ENCODE results near the gene SPTBN1. TPM values are rescaled to one million over a fixed set of nuclear protein-coding genes. Genes with fewer than 3 reads are reported as not detected.

Gene SPTBN1
- total RNA-seq, 1 donor from 2014 or later = 320 TPM

DNA sequence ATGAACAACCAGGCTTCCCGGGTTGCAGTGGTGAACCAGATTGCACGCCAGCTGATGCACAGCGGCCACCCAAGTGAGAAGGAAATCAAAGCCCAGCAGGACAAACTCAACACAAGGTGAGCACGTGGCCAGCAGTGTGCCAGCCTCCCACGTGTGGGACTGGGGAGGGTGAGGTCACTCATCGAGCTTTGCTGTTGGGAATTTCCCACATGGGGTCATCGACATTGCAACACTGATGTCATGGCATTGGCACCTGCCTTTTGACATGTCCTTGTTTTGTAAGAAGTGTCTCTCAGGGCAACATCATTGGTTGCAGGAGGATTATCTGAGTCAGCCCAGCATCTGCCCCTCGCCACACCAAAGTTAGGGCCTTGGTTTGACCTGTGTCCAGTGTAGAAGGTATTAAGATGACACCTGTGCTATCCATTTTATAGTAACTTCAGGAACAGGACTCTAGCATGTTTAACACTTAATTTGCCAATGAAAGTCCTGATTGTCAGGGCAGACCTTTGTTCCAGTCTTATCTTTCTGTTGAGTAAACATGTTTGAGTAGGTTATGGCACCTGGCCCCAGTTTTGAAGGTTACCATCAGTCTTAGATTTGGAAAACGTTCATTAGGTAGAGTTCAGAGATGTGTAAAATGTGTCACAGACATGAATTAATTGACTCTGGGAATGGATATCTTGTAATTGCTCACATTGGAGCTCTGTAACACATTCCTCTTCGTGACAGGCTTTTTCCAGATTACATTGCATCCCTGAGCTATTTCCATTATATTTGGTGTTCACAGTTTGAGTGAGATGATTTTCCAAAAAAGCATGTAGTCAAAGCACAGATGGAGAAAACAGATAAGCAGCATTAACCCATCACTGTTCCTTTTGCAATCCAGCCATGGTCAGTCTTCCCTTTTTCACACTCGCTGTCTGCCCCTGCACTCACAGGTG lies 174.1 kb downstream of the SPTBN1 start:
- no peak for DNase-seq (ENCODE audit: low spot score)

DNA sequence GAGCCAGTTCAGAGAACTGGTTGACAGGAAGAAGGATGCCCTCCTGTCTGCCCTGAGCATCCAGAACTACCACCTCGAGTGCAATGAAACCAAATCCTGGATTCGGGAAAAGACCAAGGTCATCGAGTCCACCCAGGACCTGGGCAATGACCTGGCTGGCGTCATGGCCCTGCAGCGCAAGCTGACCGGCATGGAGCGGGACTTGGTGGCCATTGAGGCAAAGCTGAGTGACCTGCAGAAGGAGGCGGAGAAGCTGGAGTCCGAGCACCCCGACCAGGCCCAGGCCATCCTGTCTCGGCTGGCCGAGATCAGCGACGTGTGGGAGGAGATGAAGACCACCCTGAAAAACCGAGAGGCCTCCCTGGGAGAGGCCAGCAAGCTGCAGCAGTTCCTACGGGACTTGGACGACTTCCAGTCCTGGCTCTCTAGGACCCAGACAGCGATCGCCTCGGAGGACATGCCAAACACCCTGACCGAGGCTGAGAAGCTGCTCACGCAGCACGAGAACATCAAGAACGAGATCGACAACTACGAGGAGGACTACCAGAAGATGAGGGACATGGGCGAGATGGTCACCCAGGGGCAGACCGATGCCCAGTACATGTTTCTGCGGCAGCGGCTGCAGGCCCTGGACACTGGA lies 174.9 kb downstream of the SPTBN1 start:
- DNase-seq (ENCODE audit: low spot score) = no peak

DNA sequence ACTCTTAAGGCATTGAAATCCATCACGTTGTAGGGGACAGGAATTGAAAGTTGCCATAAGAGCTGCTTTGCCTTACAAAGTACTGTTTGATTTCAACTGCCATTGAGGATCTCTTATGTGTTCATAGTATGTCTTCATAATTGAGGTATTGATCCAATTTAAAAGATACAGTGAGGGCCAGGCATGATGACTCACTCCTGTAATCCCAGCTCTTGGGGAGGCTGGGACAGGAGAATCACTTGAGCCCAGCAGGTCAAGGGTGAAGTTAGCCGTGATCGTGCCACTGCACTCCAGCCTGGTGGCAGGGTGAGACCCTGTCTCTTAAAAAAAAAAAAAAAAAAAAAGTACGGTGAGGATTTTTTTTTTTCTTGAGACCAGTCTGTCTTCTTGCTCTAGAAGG lies 175.6 kb downstream of the SPTBN1 start:
- no peak for DNase-seq (ENCODE audit: low spot score)

DNA sequence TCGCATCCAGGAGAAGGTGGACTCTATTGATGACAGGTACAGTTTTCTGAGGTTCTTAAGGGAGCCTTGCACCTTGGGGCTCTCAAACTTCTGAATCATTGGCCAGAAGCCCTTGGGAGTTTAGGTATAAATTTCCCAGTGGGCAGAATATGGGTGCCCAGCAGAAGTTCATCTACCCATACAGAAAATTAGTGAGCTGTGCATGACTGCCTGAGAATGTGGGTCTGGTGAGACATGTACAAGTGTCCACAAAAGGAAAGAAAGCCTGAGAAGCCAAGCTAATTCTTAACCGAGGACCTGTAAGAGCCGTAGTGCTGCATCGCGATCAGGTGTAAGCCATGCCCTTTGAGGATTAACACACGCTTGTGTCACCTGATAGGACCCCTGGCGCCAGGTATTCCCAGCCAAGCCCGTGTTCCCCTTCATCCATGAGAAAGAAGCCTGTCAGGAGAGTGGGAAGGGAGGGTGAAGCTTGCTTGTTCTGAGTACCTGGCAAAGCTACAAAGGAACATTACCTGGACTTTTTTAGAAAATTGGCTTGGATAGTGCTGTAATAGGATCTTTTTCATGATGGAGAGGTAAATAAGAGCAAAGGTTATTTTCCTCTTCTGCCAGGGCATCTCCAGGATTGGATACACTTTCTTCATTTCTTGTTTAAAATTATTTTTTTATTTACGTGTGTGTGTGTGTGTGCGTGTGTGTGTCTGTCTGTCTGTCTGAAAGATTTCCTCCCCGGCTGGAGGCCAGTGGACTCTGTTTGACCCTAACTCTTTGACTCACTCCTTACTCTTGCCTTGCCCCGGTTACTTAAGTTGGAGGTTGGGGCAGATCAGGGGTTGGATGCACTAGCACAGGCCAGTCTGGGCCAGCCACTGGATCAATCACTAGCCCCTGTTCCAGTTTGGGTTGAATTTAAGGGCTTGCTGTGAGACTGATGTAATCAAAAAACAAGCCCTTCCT lies 176.9 kb downstream of the SPTBN1 start:
- DNase-seq (ENCODE audit: low spot score) = peak; percentile 23

DNA sequence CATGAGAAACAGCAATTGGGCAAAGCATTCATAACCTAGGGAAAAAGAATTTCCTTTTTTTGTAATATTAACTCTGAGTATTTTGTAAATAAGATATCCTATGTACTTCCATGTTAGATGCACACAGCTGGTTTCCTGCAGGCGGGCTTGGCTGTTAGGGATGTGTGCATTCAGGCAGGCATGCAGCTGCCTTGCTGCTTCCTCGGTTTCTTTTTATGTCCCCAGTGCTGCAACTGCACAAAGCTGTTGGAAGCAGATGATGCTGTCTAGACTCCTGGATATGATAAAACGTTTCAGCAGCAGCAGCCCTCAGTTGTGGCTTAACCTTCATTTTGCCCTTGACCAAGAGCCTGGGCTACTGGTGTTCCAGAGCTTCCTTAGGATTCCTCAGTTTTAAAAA lies 177.9 kb downstream of the SPTBN1 start:
- peak; percentile 46 for DNase-seq (ENCODE audit: low spot score)

DNA sequence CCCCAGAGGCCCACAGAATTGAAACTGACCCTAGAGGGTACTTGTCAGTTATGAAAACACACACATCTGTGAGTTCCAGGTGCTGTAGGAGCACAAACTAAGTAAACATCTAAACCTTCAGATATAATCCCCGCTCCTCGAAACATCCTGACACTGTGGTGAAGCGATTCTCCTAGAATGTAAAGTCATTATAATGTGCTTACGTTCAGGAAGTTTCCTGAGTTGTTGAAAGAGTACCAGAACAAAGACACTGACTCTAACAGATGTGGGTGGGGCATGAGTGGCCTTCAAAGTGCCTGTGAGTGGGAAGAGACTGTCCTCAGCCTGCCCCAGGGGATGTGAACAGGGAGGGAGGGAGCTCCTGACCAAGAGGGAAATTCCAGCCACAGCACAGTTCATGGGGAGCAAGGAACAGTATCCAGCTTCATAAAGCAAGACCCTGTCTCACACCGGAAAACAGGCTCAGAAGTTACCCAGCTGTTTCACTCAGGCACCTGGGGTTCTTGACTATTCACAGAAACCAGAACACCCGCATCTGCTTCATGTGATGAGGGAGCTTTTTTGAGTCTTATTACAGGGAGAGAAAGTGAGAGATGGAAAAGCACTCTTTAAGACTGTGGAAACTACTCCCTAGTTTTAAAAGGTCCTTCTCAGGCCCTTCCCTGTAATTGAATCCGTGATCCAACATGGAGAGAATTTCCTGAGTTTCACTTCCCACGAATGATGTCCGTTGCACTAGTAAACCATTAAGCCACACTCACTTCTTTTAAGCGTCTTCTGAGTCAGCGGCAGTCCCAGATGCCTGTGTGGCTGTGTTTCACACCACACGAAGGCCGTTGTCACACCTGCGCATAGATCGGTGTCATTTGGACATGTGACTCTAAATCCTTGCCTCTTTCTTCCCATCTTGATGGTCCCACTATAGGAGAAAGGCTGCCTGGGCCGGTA lies 178.7 kb downstream of the SPTBN1 start:
- peak; percentile 18 for DNase-seq (ENCODE audit: low spot score)

GRCh38 chr2:54635554-54636152 lies 179.5 kb downstream of the SPTBN1 start:
- DNase-seq (ENCODE audit: low spot score) = peak; percentile 32

- peak; percentile 42 for DNase-seq (ENCODE audit: low spot score)
These were observed 180.4 kb downstream of the SPTBN1 start for GRCh38 chr2:54636415-54637139.

- no peak for DNase-seq (ENCODE audit: low spot score)
These were observed 182.0 kb downstream of the SPTBN1 start for GRCh38 chr2:54638103-54638502.

DNA sequence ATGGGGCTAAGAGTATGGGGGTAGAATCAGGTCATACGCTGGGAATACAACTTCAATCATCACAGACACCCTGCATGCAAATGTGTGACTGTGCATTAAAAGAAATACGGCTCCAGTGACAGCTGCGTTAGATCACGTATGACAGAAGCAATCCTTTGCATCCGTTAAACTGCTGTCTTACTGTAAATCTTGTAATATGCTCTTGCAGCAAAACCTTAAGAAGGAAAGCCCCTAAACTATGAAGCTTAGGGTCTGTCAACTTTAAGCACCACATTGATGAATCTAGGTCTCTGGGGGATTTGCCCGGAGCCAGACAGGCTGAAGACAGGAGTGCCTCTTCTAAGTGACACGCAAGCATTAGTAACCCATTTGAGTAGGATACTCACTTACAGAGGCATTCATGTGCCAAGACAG lies 182.7 kb downstream of the SPTBN1 start:
- DNase-seq (ENCODE audit: low spot score) = peak; percentile 96

DNA sequence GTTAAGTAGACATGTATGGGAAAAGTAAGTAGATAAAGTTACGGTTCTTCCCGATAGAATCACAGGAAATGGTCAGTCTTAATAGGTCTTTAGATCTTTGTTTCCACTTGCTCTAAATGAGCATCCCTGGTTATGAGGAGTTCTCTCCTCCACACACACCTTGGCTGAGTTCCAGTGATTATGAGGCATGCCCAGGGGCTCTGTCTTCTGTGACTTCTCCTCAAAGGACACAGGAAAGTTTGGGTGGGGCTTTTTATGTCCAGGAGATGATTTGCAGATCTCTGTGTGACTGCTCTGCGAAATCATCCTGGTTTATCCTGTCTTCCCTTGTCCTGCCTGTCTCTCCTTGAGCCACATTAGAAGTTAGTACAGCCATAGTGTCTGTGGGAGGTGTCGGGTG lies 183.5 kb downstream of the SPTBN1 start:
- DNase-seq (ENCODE audit: low spot score) = peak; percentile 95

DNA sequence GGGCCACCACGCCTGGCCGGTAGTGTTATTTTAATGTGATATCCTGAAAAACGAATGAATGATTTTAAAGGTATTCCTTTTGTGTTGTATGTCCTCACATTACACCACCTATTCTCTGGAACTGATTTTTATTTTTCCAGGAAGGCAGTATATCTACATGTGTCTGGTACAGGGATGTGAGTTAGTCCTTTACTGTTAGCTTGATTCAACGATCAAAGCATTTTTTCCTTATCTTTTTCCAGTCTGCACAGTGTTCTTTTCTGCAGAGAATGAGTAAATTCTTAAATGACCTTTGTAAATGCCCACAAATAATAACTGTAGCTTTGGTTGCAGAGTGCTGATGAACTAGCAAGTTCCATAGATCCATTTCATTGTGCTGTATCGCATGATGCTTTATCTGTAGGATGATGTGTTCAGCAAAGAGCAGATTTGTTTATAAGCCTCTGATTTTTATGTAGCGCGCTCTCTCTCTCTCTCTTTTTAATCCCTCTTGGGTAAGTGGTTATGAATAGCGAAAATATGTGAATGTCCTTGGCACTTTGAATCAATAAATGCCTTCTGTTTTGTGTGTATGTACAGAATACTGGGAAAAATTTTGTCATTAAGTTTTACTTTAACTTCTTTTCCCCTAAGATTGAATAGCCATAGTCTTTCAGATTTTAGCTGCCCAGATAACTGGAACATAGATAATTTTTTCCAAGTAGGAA lies 184.9 kb downstream of the SPTBN1 start:
- peak; percentile 95 for DNase-seq (ENCODE audit: low spot score)

- no peak for DNase-seq (ENCODE audit: low spot score)
These were observed 185.9 kb downstream of the SPTBN1 start for GRCh38 chr2:54641988-54642387.

DNA sequence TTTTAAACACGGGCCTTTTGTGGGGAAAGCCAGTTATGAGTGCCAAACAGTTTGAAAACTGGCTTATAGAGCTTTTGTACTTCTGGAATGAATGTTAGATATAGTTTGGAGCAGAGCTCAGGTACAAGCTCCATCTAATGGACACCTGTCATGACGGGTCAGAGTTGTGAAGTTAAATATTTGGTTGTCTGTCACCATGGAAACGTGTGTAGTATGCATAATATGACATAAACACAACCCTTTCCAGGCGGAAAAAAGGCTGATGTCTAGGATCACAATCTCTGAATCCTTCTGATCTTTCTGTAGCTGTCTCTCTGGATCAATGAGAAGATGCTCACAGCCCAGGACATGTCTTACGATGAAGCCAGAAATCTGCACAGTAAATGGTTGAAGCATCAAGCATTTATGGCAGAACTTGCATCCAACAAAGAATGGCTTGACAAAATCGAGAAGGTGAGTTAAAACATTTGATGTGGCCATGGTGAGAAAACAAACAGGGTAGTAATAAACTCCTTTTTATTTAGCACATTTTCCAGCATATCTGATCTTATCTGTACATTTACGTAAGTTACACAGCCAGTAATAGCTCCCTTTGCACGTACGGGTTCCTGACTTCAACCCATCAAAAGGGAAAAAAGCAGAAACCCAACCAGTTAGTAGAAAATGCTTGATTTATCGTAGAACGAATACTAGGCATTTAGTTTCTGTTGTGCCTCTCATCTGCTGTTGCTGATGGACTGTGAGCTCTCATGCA lies 186.7 kb downstream of the SPTBN1 start:
- peak; percentile 19 for DNase-seq (ENCODE audit: low spot score)

GRCh38 chr2:54644236-54644635 lies 188.1 kb downstream of the SPTBN1 start:
- no peak for DNase-seq (ENCODE audit: low spot score)

DNA sequence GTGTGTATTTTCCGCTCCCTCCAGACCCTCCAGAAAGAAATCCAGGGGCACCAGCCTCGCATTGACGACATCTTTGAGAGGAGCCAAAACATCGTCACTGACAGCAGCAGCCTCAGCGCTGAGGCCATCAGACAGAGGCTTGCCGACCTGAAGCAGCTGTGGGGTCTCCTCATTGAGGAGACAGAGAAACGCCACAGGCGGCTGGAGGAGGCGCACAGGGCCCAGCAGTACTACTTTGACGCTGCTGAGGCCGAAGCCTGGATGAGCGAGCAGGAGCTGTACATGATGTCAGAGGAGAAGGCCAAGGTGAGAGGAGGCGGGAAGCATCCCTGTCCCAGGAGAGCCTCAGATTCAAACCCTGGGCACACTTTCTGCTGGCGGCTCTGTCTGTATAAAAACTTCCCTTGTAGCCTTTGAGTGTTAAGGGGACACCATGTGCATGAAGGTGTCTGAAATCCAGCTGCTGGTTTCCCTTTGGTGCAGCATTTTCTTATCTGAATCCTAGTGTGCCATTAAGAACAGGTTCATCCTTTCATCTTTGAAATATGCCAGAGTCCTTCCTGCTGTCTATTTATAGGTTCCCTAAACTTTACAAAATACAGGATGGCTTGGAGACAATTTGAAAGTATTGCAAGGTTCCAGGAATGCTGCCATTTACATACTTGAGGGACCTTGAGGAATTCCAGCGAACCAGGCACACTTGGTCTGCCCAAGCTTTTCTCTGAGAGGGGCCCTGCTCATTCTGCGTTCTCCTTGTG lies 190.2 kb downstream of the SPTBN1 start:
- no peak for DNase-seq (ENCODE audit: low spot score)

DNA sequence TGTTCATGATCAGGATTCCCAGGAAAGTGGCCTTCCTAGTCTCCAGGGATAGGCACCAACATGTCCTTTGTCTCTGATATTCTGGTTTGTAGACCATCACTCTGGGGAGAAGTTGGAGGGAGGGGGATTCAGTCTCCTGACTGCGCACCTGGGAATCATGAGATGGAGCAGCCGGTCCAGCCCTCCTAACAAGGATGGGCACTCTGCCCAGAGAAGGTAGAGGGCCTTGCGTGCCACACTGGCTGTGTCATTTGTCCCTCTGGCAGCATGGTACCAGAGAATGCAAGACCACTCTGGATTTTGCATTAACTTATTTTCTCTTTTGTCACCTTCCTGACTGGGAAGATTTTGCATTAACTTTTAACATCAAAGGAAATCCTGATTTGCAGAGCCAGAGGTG lies 192.1 kb downstream of the SPTBN1 start:
- no peak for DNase-seq (ENCODE audit: low spot score)

Data from umbilical cord (tissue), 2 donors.